ENCODE results near the gene PIAS1.

The PIAS1 gene

GRCh38 chr15:68217341-68217740, 163.2 kb downstream of the PIAS1 start:
- TF ChIP-seq ZBTB7A (IDR thresholded peaks at IDR 0.05; ENCODE audit: low read depth) (no peak), EGR1 (IDR thresholded peaks at IDR 0.05) (no peak), CREB1 (IDR thresholded peaks at IDR 0.05; ENCODE audit: low read depth) (no peak), EP300 (IDR thresholded peaks at IDR 0.05; ENCODE audit: borderline replicate concordance) (no peak), TAF1 (IDR thresholded peaks at IDR 0.05; ENCODE audit: low read depth) (no peak), YY1 (IDR thresholded peaks at IDR 0.05; ENCODE audit: low read depth) (no peak)

GRCh38 chr15:68218331-68218730, 164.2 kb downstream of the PIAS1 start:
- TF ChIP-seq TCF12 (IDR thresholded peaks at IDR 0.05; ENCODE audit: low read depth) (no peak), REST (IDR thresholded peaks at IDR 0.05; ENCODE audit: low read depth) (no peak), TEAD4 (IDR thresholded peaks at IDR 0.05) (no peak), TAF1 (IDR thresholded peaks at IDR 0.05; ENCODE audit: low read depth) (no peak), MAX (IDR thresholded peaks at IDR 0.05) (no peak), USF1 (IDR thresholded peaks at IDR 0.05) (no peak), CREB1 (IDR thresholded peaks at IDR 0.05; ENCODE audit: low read depth) (no peak), EP300 (IDR thresholded peaks at IDR 0.05; ENCODE audit: borderline replicate concordance) (no peak), EGR1 (IDR thresholded peaks at IDR 0.05) (no peak), YY1 (IDR thresholded peaks at IDR 0.05; ENCODE audit: low read depth) (no peak), RAD21 (IDR thresholded peaks at IDR 0.05; ENCODE audit: low read depth) (no peak), FOXM1 (IDR thresholded peaks at IDR 0.05; ENCODE audit: borderline replicate concordance, low read depth) (no peak), CEBPB (IDR thresholded peaks at IDR 0.05) (no peak), NFIC (IDR thresholded peaks at IDR 0.05) (no peak)

GRCh38 chr15:68218847-68219798, 165.0 kb downstream of the PIAS1 start:
- peak; percentile 86 for TF ChIP-seq USF1 (IDR thresholded peaks at IDR 0.05)
- no peak for TF ChIP-seq REST (IDR thresholded peaks at IDR 0.05; ENCODE audit: low read depth)
- no peak for TF ChIP-seq ZBTB7A (IDR thresholded peaks at IDR 0.05; ENCODE audit: low read depth)
- TF ChIP-seq CREB1 (IDR thresholded peaks at IDR 0.05; ENCODE audit: low read depth) = no peak
- no peak for TF ChIP-seq CEBPB (IDR thresholded peaks at IDR 0.05)

GRCh38 chr15:68220489-68220888, 166.4 kb downstream of the PIAS1 start:
- TF ChIP-seq CREB1 (IDR thresholded peaks at IDR 0.05; ENCODE audit: low read depth) = no peak
- no peak for TF ChIP-seq EP300 (IDR thresholded peaks at IDR 0.05; ENCODE audit: borderline replicate concordance)
- no peak for TF ChIP-seq TCF12 (IDR thresholded peaks at IDR 0.05; ENCODE audit: low read depth)
- no peak for TF ChIP-seq TEAD4 (IDR thresholded peaks at IDR 0.05)
- no peak for TF ChIP-seq REST (IDR thresholded peaks at IDR 0.05; ENCODE audit: low read depth)
- TF ChIP-seq ZBTB7A (IDR thresholded peaks at IDR 0.05; ENCODE audit: low read depth) = no peak
- no peak for TF ChIP-seq CEBPB (IDR thresholded peaks at IDR 0.05)
- no peak for TF ChIP-seq MAX (IDR thresholded peaks at IDR 0.05)
- TF ChIP-seq NFIC (IDR thresholded peaks at IDR 0.05) = no peak
- TF ChIP-seq RAD21 (IDR thresholded peaks at IDR 0.05; ENCODE audit: low read depth) = no peak
- TF ChIP-seq TAF1 (IDR thresholded peaks at IDR 0.05; ENCODE audit: low read depth) = no peak
- no peak for TF ChIP-seq FOXM1 (IDR thresholded peaks at IDR 0.05; ENCODE audit: borderline replicate concordance, low read depth)
- no peak for TF ChIP-seq EGR1 (IDR thresholded peaks at IDR 0.05)
- no peak for TF ChIP-seq YY1 (IDR thresholded peaks at IDR 0.05; ENCODE audit: low read depth)
- no peak for TF ChIP-seq USF1 (IDR thresholded peaks at IDR 0.05)
